Measurements from ENCODE around the gene PRDM5.

DNA sequence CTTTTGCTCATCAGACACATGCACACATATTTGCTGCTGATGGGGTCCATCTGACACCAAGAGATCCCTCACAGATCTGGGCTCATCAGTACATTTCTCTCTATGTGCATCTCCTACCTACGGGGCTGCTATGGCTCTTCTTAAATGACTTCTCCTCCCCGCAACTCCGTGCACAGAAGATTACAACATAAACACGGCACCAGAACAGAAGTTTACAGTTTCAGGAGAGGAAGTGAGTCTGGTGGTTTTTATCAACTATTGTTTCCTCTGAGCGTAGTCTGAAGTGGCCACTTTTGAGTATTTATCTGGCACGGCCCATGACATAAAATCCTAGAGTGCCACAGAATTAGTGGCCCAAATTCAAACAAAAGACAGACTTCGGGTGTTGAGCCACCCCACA lies 263.8 kb downstream of the PRDM5 start:
- TF ChIP-seq POLR2A (IDR thresholded peaks at IDR 0.05) (no peak), EP300 (IDR thresholded peaks at IDR 0.05) (no peak)
